B cell (primary cell): ENCODE results near the gene C19orf44.

ENCODE experiments used
- EZH2 ChIP-seq: IDR thresholded peaks from 2 replicates; pipeline ENCODE4 v1.6.1; 2012; ENCODE audit warnings: borderline replicate concordance, low read depth, mild to moderate bottlenecking, moderate library complexity, low read length; ENCODE audit not compliant: insufficient read depth, poor library complexity, severe bottlenecking
- TF ChIP-seq, protein P1 (sequence below): fragments of 200-600 bp; IDR thresholded peaks from one replicate; pipeline ENCODE4 v1.8.0; 2022; ENCODE audit warnings: antibody characterized with exemption, mild to moderate bottlenecking

DNA sequence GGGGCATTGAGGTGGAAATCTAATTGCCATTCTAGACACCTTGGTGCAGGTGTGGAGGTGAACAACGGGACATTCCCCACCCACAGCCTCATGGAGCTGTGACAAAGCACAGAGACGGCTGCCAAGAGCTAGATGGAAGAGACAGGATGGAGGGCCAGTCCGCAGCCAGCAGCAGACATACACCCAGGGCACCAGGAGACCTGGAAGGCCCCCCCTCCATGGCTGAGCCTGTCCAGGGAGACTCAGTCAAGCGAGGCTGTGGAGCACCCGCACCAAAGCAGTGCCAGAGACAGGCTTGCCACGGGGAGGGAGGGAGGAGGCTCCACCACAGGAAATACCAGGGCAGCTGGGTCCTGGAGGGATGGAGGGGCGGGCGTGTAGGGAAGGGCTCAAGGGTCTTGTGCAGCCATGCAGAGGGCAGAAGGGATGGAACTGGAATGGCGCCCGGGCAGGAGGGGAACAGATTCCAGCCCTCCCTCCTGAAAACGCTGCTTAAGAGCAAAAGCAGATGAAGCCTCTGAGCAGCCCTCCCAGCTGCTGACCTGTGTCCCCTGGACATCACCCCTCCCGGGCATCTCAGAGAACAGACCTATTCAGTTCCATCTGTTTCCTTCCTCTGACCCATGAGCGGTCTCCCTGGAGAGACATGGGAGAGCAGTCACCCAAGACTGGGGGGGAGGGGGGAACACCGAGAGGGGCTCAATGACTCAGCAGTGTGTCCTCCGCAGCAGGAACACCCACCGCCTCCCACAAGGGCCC is 38.8 kb upstream of the C19orf44 start:
- TF ChIP-seq, protein P1, sequence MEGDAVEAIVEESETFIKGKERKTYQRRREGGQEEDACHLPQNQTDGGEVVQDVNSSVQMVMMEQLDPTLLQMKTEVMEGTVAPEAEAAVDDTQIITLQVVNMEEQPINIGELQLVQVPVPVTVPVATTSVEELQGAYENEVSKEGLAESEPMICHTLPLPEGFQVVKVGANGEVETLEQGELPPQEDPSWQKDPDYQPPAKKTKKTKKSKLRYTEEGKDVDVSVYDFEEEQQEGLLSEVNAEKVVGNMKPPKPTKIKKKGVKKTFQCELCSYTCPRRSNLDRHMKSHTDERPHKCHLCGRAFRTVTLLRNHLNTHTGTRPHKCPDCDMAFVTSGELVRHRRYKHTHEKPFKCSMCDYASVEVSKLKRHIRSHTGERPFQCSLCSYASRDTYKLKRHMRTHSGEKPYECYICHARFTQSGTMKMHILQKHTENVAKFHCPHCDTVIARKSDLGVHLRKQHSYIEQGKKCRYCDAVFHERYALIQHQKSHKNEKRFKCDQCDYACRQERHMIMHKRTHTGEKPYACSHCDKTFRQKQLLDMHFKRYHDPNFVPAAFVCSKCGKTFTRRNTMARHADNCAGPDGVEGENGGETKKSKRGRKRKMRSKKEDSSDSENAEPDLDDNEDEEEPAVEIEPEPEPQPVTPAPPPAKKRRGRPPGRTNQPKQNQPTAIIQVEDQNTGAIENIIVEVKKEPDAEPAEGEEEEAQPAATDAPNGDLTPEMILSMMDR = no peak
- no peak for TF ChIP-seq EZH2
